ENCODE results near the gene ZNRF3.
A peak's percentile ranks its signal among the peaks of the same experiment; 100 is the strongest.

ZNRF3 gene

DNA sequence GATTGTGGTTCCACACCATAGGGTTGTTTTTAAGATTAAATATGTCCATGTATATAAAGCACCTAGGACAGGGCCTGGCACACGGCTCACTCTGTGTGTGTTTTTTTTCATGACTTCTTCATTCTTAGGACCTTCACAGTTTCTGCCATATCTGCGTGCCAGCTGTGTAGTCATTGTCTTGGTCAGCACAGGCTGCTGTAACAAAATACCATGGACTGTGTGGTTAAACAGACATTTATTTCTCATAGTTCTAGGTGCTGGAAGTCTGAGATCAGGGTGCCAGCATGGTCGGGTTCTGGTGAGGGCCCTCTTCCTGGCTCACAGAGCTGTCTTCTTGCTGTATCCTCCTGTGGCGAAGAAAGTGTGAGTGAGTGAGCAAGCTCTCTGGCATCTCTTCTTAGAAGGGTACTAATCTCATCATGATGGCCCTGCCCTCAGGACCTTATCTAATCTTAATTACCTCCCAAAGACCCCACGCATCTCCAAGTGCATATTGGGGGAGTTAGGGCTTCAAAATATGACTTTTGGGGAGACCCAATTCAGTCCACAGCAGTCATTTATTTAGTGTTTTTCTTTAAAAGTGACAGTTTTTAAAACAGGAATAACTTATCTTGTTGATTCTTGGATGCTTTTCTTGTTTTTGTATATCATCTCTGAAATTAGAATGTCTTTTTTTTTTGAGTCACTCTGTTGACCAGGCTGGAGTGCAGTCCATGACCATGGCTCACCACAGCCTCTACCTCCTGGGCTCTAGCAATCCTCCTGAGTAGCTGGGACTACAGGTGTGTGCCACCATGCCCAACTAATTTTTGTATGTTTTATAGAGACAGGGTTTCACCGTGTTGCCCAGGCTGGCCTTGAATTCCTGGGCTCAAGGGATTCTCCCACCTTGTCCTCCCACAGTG is 70.9 kb downstream of the ZNRF3 start:
- DNase-seq (ENCODE audit: low read depth) = no peak

DNA sequence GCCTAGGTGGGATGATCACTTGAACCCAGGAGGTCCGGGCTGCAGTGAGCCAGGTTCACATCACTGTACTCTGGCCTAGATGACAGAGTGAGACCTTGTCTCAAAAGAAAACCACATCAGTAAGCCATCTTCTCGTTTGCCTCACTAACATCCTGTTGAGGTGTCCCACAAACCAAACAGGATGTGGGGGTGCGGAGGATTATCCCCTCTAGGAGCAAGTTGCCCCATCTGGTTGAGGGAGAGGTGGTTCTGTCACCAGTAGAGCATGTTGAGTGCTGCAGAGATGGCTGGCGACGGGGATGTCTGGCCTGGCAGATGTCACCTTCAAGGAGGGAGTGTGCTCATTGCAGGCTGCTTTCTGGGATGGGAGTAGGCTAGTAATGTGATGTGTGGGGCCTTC is 72.4 kb downstream of the ZNRF3 start:
- peak; percentile 91 for DNase-seq (ENCODE audit: low read depth)

DNA sequence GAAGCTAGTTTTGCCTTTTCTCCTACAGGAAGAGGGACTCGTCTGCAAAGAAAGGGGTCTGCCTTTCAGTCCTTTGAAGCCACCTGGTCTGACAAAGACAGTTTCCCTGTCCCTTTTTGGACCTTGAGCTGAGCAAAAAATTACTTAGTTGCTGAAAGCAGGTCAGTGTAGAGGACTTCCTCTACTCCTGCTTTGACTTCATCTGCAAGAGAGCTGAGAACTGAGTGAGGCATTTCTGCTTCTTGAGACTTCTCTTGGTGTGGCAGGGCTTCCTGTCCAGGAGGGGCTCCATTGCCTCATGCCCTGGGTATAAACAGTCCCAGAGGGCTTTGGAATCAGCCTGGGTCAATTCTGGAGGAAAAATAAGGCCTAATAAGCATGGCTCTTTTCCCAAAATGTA is 73.1 kb downstream of the ZNRF3 start:
- no peak for DNase-seq (ENCODE audit: low read depth)

DNA sequence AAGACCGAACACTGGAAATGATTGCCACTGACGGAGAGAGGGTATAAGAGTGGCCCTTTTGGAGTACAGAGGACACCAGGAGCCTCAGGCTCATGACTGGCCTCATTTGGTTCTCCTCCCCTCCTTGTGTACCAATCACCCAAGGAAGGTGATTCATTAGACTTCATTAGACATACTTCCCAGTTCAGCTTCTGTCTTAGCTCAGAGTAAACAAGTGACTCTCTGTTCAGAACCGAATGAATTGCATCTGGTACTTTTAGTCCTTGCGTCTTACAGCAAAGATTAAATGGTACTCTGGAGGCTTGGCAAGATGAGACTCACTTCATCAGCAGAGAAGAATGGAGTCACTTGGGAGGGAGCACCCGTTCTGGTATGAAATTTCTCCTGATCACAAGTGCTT is 75.2 kb downstream of the ZNRF3 start:
- DNase-seq (ENCODE audit: low read depth) = no peak

DNA sequence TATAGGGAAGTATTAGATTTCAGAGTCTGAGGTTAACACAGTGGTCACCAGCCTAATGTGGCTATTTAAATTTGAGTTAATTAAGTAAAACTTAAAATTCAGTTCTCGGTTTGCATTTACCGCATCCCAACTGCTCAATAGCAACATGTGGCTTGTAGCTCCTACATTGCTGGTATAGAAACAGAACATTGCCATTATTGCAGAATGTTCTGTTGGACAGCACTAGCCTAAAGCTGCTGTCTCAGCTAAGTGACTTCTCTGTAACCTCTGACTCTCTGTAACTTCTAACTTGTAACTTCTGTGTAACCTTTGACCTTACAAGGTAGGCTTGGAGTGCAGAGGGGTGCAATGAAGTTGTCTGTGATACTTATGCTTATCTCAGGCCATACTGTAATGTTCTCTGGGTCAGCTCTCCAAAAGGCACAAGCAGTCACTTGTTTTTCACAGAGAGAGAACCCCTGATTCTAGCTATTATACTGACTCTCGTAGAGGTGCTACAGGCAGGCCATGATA is 78.7 kb downstream of the ZNRF3 start:
- DNase-seq (ENCODE audit: low read depth) = no peak

DNA sequence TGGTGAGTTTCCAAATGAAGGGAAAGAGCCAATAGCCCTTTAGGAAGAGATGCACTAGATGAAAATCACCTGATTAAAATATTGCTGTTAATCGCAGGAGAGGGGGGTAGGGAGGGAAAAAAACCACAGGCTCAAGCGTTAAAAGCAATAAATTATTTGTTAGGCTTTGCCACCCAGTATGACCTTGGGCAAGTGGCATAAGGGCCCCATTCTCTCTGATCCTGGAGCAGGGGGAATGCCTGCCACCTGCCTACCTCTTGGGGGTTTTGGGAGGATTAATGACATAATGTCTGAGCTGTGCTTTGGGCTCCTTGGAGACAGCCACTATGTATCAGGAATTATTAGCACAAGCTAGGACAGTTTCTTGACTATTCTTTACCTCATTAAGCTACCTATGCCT is 80.0 kb downstream of the ZNRF3 start:
- no peak for DNase-seq (ENCODE audit: low read depth)

DNA sequence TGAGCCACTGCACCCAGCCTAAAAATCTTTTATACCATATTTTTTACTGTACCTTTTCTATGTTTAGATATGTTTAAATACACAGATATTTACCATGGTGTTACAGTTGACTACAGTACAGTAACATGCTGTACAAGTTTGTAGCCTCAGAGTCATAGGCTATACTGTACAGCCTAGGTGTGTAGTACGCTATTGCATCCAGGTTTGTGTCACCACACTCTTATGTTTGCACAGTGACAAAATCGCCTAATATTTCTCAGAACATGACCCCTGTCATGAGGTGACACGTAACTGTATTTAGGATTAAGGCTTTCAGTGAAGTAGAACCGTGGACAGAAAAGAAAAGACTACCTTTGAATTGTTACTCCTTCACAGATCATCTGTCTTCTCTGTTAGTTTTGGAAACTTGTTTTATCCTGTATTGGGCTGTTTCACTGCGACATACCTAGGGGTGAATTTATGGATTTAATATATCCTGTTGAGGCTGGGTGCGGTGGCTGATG is 83.8 kb downstream of the ZNRF3 start:
- DNase-seq (ENCODE audit: low read depth) = no peak

DNA sequence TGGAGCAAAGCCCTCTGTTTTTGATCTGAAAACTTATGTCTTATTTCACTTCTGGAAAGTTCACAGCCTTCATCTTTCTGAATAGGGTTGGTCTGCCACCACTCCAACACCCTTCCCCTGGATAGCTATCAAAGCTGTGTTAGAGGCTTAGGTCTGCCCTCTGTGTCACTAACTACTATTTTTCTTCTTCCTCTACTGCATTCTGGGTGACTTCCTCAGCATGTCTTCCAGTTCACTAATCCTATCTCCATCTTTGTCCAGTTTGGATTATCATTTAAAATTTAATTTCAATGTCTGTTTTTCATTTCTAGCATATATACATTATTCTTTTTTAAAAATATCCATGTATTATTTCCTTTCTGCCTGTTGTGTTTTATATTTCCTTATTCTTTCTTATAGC is 84.6 kb downstream of the ZNRF3 start:
- no peak for DNase-seq (ENCODE audit: low read depth)

DNA sequence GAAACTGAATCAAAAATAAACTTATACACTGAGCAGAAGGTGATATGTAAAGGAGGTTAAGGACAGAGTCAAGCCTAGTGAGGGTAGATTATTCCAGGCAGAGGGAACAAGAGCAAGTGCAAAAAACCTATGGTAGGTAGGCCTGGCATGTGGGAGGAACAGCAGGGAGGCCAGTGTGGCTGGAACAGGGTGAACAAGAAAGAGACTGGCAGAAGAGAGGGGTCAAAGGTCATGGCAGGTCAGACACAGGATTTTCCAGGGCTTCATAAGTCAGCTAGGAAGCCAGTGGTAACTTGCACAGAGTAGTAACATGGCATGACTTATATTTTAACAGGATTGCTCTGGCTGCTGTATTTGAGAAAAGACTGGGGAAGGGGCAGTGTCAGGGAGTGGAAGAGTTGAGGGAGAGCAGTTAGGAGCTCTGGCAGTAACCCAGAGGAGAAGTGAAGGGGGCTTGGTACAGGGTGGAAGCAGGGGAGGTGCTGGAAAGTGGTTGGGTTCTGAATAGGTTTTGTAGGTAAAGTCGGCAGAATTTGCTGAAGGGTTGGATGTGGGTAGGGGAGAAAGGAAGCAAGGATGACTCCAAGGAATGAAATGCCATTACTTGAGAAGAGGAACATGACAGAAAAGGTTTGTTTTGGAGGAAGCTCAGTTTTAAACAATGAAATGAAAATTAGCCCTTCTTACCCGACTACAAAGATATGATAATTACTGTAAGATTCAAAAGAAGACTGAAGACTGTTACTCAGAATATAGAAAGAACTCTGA is 86.2 kb downstream of the ZNRF3 start:
- no peak for DNase-seq (ENCODE audit: low read depth)

DNA sequence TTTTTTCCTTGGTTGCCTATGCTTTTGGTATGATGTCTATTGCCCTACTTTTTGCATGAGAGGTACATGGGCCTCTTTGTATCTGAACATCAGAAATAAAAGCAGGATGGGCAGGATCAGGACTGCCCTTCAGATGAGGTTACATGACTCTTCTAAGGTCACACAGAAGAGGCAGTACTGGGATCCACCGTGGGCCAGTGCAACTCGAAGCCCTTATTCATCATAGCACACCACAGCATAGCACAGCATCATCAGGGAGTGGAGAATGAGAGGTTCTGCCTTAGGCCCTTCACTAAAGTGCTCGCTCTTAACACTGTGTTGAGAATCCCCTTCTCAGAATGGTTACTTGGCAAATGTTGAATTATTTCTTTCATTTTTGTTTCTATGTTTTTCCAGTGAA is 90.0 kb downstream of the ZNRF3 start:
- DNase-seq (ENCODE audit: low read depth) = no peak

DNA sequence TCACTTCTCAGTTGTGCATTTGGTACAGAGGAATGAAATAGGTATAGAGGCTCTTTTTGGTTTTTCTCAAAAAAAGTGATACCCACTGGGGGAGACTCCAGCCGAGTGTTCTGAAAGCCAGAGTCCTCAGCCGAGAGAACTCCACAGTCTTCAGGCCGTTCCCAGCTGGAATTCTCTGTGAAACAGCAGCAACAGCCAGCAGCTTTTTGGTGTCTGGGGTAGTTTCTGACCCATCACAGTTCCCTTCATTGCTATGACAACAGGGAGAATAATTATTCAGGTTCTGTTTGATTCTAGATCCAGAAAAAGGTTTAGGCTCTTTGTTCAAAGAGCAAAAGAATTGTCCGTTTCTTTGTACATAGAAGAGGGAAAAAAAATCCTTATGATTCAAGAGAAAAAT is 93.7 kb downstream of the ZNRF3 start:
- no peak for DNase-seq (ENCODE audit: low read depth)

DNA sequence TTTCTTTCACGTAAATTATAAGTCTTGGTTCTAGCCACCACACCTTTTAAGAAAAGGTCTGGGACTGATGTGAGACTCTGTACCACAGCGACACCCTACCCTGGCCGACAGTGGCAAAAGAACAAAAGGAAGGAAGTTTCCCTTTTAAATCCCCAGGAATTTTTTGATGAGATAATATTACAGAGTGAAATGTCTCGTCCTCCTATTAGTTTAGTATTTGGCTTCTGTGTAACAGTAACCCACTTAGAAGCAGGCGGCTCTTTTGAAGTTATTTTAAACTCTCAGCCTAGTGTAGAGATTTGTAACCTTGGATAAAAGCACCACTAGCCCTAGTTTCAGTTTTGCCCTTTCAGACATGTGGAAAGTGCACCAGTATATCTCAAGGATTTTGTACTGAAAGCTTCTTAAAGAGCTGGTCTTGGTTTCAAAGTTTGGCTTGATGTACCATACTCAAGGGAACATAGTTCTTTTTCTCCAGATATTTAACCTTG is 94.2 kb downstream of the ZNRF3 start:
- no peak for DNase-seq (ENCODE audit: low read depth)

DNA sequence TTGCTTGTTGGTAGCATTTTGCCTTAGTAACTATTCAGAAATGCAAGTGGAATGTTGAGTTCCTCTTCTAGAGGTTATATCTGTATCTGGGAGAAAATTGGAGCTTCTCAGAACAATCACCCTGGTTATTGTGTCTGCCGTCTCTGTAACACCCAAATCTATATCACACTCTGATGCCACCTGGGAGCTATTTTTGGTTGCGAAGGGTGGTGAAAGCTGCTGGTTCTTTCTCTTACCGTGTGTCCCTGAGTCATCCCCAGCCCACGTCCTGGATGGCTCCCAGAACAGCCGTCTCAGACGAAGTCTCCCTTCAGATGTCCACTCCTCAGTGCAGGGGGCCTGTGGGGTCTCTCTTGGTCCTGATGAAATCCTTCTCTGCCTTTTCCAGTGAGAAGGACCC is 94.8 kb downstream of the ZNRF3 start:
- DNase-seq (ENCODE audit: low read depth) = no peak

DNA sequence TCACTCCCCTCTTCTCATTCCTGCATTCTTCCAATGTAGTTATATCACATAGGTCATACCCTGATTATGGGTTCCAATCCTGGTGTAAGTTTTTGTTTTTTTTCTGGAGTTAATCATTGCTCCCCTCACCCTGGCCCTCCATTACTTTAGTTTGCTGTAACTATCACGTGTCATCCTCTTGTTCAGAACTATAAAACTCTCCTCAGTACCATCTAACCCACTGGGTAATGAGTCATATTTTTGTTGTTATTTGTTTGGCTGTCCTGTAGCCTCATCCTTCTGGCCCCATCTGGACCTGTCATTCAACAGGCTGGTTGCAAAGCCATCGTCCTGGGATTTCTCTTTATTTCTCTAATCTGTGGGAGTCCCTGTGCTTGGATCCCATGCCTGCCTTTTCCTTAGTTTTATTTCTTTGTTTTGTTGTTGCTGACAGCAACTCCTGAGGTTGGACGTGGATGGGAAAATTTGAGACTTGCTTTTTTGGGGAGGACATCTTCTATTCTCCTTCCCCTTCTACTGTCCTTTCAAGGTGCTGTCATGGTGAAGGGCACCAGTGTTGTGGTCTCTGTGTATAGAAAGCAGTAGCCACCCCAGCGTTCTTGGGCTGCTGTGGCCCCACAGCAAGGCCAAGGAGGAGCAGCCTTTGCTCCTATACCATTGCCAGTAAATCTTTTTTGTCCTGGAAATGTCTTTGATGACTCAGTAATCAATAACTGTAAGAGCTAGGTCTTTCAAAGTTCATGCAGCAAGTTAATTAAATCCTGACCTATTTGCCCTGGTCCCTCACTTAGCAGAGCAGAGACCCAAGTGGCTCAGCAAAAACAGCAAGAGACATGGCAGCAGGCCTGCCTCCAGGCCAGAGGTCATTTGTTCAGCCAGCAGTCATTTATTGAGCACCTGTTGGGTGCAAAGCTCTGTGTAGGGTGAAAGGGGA is 95.8 kb downstream of the ZNRF3 start:
- no peak for DNase-seq (ENCODE audit: low read depth)

DNA sequence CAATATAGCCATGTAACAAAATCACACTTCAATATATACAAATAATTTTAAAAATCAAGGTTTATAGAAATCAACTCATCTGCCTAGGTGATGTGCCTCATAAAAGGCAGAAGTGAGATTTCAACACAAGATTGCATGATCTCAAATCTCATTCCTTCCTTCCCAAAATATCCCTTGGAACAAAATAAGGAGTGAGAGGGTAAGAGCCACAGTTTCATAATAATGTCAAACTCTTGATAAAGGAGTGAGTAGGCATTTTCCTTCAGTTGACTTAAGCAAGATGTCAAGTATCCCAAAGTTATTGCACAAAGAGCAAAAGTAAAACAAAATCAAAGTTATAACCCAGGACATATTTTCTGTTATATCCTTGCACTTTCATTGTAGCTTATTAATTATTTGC is 97.0 kb downstream of the ZNRF3 start:
- no peak for DNase-seq (ENCODE audit: low read depth)

DNA sequence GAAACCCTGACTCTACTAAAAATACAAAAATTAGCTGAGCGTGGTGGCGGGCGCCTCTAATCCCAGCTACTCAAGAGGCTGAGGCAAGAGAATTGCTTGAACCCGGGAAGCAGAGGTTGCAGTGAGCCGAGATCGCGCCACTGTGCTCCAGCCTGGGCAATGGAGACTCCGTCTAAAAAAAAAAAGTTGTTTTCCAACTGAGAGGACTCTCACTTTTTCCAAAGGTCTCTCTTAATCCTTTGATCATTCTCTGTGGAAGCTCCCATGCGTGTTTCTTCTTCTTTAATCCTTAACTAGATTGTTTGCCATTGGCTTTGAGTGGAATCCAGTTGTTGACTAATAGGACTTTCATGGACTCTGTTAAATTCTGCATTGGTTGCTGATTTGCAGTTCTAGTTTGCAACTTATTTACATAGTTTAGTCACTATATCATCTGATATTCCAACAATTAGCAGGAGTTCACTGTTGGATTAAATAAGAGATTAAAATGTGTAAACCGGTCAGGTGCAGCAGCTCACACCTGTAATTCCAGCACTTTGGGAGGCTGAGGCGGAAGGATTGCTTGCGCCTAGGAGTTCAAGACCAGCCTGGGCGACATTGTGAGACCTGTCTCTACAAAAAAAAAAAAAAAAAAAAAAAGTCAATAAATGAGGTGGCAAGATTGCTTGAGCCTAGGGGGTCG is 98.6 kb downstream of the ZNRF3 start:
- no peak for DNase-seq (ENCODE audit: low read depth)

DNA sequence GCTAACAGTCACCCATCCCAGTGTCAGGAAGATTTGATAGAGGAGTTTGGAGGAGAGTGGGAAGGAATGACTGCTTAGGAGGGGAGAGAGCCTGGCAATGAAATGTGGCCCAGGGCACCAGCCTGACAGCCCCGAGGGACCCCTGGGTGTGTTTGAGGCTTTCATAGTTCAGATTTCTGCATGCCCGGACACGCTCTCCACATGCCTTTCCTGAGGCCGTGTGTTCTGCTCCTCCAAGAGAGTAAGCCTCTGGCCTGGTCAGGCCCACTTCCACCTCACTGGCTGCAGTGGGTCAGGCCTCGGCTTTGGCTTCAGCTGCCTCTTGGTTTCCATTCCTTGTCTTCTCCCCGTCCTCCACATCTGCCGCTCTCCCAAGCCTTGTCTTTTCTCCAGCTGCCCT is 99.8 kb downstream of the ZNRF3 start:
- DNase-seq (ENCODE audit: low read depth) = no peak

DNA sequence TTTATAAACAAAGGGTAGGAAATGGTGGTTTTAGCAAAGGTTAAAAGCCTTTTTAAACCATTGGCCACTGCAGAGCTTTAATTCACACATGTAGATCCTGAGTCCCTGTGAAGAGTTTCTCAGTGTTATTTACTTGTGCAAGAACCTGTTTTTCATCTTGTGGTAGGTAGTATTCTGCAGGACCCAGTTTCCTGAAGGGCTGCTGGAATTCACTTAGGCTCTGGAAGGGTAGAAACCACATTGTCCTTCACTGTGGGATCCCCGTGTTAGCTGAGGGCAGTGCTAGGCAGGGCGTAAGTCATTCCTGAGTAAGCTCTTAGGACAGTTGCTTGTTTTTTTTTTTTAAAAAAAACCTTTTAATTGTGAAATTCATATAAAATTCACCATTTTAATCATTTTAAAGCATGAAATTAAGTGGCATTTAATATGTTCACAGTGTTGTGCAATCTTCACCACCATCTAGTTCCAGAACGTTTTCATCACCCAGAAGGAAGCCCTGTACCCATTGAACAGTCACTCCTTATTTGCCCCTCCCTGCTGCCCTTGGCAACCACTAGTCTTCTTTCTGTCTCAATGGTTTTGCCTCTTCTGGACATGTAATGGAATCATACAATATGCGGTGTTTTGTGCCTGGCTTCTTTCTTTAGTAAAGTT is 100.5 kb downstream of the ZNRF3 start:
- no peak for DNase-seq (ENCODE audit: low read depth)

DNA sequence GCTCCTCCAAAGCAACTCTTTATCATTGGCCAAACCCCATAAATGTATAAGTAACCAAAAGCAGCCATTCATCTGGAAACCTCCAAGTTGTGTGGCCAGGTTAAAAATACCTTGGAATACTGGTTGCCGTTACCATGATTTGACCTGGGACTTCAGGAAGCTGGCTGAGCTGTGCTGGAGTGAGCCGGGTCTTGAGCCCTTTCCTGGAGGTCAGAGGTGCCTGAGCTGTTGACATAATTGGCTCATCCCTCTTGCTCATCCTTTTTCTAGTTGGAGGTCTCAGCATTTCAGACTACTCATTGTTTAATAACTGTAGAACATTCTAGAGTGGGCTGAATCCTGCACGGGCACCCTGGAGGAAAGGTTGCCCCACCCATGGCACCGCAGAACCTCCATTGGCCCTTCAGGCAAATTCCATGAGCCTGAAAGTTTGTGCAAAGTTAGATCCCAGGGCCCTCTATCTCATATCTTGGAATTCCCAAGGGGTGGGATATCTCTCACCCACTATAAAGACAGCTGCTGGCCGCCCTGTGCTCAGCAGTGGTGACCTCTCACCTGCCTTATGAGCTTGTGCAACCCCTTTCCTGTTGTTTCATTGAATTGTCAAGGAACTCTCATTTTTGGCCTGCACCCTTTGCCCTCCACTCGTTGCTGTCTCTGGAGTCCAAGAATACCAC is 101.2 kb downstream of the ZNRF3 start:
- no peak for DNase-seq (ENCODE audit: low read depth)

Measured in CMK (cell line).